Stomach (tissue), 9 donors: Measurements from ENCODE around the gene CAVIN2. TPM values are rescaled to one million over a fixed set of nuclear protein-coding genes. Genes with fewer than 3 reads are reported as not detected.

Experiments used
- DNase-seq, 2 donors: peaks; one replicate each; pipeline versions ENCODE4 v3.0.0 to v3.0.0-alpha.2; 2013 to 2019
- H3K27ac ChIP-seq, 5 donors: fragments of 200-600 bp in 4 of 5; sonication (generic) in 4 of 5; one replicate each; pipeline ENCODE4 v1.5.1; 2013 to 2019; ENCODE audit warnings: mild to moderate bottlenecking in 1 of 5, moderate library complexity in 1 of 5
- H3K27me3 ChIP-seq, 3 donors: fragments of 200-600 bp; sonication (generic); one replicate each; pipeline ENCODE4 v1.5.1; 2017 to 2019; ENCODE audit warnings: mixed run types in 1 of 3
- H3K36me3 ChIP-seq, 4 donors: fragments of 200-600 bp; sonication (generic); 1 replicate in 3 of 4; 2 replicates in 1 of 4; pipeline ENCODE4 v1.5.1; 2016 to 2019
- H3K4me1 ChIP-seq, 4 donors: fragments of 200-600 bp; sonication (generic); one replicate each; pipeline ENCODE4 v1.5.1; 2016 to 2019
- H3K4me3 ChIP-seq, 4 donors: fragments of 200-600 bp; sonication (generic) in 3 of 4; one replicate each; pipeline ENCODE4 v1.5.1; 2016 to 2019; ENCODE audit warnings: mild to moderate bottlenecking in 1 of 4
- H3K9me3 ChIP-seq, 4 donors: fragments of 200-600 bp; sonication (generic); one replicate each; pipeline ENCODE4 v1.5.1; 2016 to 2019
- CTCF ChIP-seq, 7 experiments: fragments of 450-650 bp in 4 of 7; fragments of 200-600 bp in 3 of 7; sonication (generic) in 3 of 7; IDR thresholded peaks; one replicate each; pipeline ENCODE4 v1.5.1; 2016 to 2019; ENCODE audit warnings: antibody characterized with exemption in 7 of 7, control low read depth in 2 of 7, mild to moderate bottlenecking in 1 of 7
- EP300 ChIP-seq: sonication (generic); formaldehyde crosslinking; IDR thresholded peaks from one replicate; pipeline ENCODE4 v1.6.1; 2017; ENCODE audit warnings: antibody characterized with exemption
- POLR2A ChIP-seq, 4 donors: fragments of 450-650 bp; IDR thresholded peaks; one replicate each; pipeline ENCODE4 v1.6.1; 2016; ENCODE audit warnings: antibody characterized with exemption in 4 of 4, control low read depth in 2 of 4, mild to moderate bottlenecking in 1 of 4, moderate library complexity in 1 of 4
- POLR2AphosphoS5 ChIP-seq, 3 donors: sonication (generic); formaldehyde crosslinking; IDR thresholded peaks; one replicate each; pipeline ENCODE4 v1.6.1; 2016; ENCODE audit warnings: antibody characterized with exemption in 3 of 3
- WGBS, 5 donors: extraction: QIAGEN DNeasy Blood & Tissue Kit in 3 of 5; methylation state at CpG; one replicate each; pipeline versions ENCODE4 v1.1.5 to v1.1.7; 2013 to 2018; 5-methylcytosine and 5-hydroxymethylcytosine counted together
- intact Hi-C: fragments of 100-400 bp; cut with DNase I; formaldehyde crosslinking; loops from one replicate; pipeline ENCODE4 v1.15.1; 2023; ENCODE audit warnings: low total_unique reads
- polyA plus RNA-seq, 3 donors: library from polyadenylated mRNA; stranded (reverse); fragments of 200-250 nt; gene quantifications; one replicate each; pipeline ENCODE4 v1.2.3, GENCODE V29; 2013
- total RNA-seq, 5 donors: library from RNA; depleted of rRNA; stranded (reverse); fragments of >200 nt; gene quantifications; one replicate each; pipeline versions ENCODE4 v1.1.0 to v1.2.3, GENCODE V29; 2014 to 2016
- donor health status: healthy with polysubstance abuse.
- donor health status: Bipolar disorder and iron deficiency.
- donor health status: healthy.

CAVIN2 gene
- total and polyA plus RNA-seq, 8 donors: 5.8 to 46.3 (median 13.7) TPM

GRCh38 chr2:191815010-191815409 lies 31.9 kb downstream of the CAVIN2 start:
- Histone ChIP-seq H3K27ac (no peak overlapping the region), H3K9me3 (no peaks in the 10 kb centered on the region), H3K27me3 (no peaks in the 10 kb centered on the region), H3K36me3 (no peaks in the 10 kb centered on the region), H3K4me3 (no peak overlapping the region), H3K4me1 (peaks cover 0 to 20% (median 6%) of the 10 kb centered on the region in 4 donors)
- intact Hi-C loops: no loop called here
- DNase-seq: no peak
- WGBS, 5 donors: 94 to 100% (median 98%) methylated on average over 1 of the region's 1 CpG
- TF ChIP-seq POLR2A (IDR thresholded peaks at IDR 0.05) (no peak), EP300 (no peak), POLR2AphosphoS5 (IDR thresholded peaks at IDR 0.05) (no peak), CTCF (IDR thresholded peaks at IDR 0.05) (no peak)

- TF ChIP-seq CTCF (IDR thresholded peaks at IDR 0.05): no peak
- TF ChIP-seq POLR2A (IDR thresholded peaks at IDR 0.05): no peak
- TF ChIP-seq POLR2AphosphoS5 (IDR thresholded peaks at IDR 0.05): no peak
- no peak for TF ChIP-seq EP300
- 74 to 84% (median 81%) methylated on average over 8 of the region's 8 CpGs for WGBS, 5 donors
- Histone ChIP-seq H3K36me3 (no peaks in the 10 kb centered on the region), H3K9me3 (no peaks in the 10 kb centered on the region), H3K4me3 (no peak overlapping the region), H3K27ac (no peak overlapping the region), H3K27me3 (no peaks in the 10 kb centered on the region), H3K4me1 (peaks cover 0 to 18% (median 5%) of the 10 kb centered on the region in 4 donors)
- no peak for DNase-seq
- intact Hi-C loops: loop anchor here (5.0 kb wide), 1 partner anchor 348 kb away; no protein-coding TSS in a partner anchor
Measured at GRCh38 chr2:191813943-191814342, 32.9 kb downstream of the CAVIN2 start.

GRCh38 chr2:191811807-191812602 lies 34.9 kb downstream of the CAVIN2 start:
- H3K27me3 ChIP-seq: no peaks in the 10 kb centered on the region
- no peaks in the 10 kb centered on the region for H3K9me3 ChIP-seq
- no peak overlapping the region for H3K4me3 ChIP-seq

GRCh38 chr2:191806396-191806795 lies 40.5 kb downstream of the CAVIN2 start:
- TF ChIP-seq POLR2AphosphoS5 (IDR thresholded peaks at IDR 0.05) (no peak), POLR2A (IDR thresholded peaks at IDR 0.05) (no peak), EP300 (no peak), CTCF (IDR thresholded peaks at IDR 0.05) (no peak)
- WGBS, 5 donors: 92 to 98% (median 96%) methylated on average over 1 of the region's 1 CpG
- H3K4me3 ChIP-seq: no peak overlapping the region
- no peaks in the 10 kb centered on the region for H3K27me3 ChIP-seq
- H3K4me1 ChIP-seq: no peaks in the 10 kb centered on the region
- no peak overlapping the region for H3K27ac ChIP-seq
- intact Hi-C loops: no loop called here
- H3K36me3 ChIP-seq: no peaks in the 10 kb centered on the region
- H3K9me3 ChIP-seq: no peaks in the 10 kb centered on the region
- DNase-seq: no peak

More at GRCh38 chr2:191811807-191812602, 34.9 kb downstream of the CAVIN2 start:
- Histone ChIP-seq H3K4me1 (peaks cover 0 to 11% (median 2%) of the 10 kb centered on the region in 4 donors), H3K36me3 (no peaks in the 10 kb centered on the region), H3K27ac (no peak overlapping the region)
- intact Hi-C loops: loop anchor here (5.0 kb wide), 1 partner anchor 350 kb away; no protein-coding TSS in a partner anchor
- DNase-seq: peak; percentile 68 to 88
- TF ChIP-seq POLR2A (IDR thresholded peaks at IDR 0.05) (no peak), CTCF (IDR thresholded peaks at IDR 0.05) (peak in 5 of 7 experiments; percentile 41 to 80 (median 69))
- 35 to 45% (median 38%) methylated on average over 9 of the region's 9 CpGs for WGBS, 5 donors
